Colon (tissue), 2 donors: ENCODE measurements around the gene ALDH7A1.
"Not testable (repeated sequence)": the region's sequence is repeated elsewhere in the genome, so short reads cannot be mapped to it uniquely, and the experiment has no call there.

Experiments
- FAIRE-seq: peaks from 2 replicates; lab custom pipeline; 2012; peaks lifted over from hg19 to GRCh38; lab: Jason Lieb, UNC
- donor health status: control.
- donor health status: control.

The ALDH7A1 gene

GRCh38 chr5:126534553-126534952 lies 60.5 kb downstream of the ALDH7A1 start:
- FAIRE-seq, result no peak

GRCh38 chr5:126531543-126532120 lies 63.4 kb downstream of the ALDH7A1 start:
- FAIRE-seq, result no peak

- FAIRE-seq, result no peak
Observed at GRCh38 chr5:126527892-126528291, 67.1 kb downstream of the ALDH7A1 start.

- FAIRE-seq, result no peak
Observed at GRCh38 chr5:126527158-126527557, 67.9 kb downstream of the ALDH7A1 start.

- FAIRE-seq, result no peak
Observed at GRCh38 chr5:126526493-126526892, 68.5 kb downstream of the ALDH7A1 start.

- no peak for FAIRE-seq
Observed at GRCh38 chr5:126525630-126526245, 69.3 kb downstream of the ALDH7A1 start.

GRCh38 chr5:126523818-126524510 lies 71.1 kb downstream of the ALDH7A1 start:
- no peak for FAIRE-seq

- FAIRE-seq, result no peak
Observed at GRCh38 chr5:126521130-126521529, 73.9 kb downstream of the ALDH7A1 start.

- FAIRE-seq, result no peak
Observed at GRCh38 chr5:126520593-126520953, 74.4 kb downstream of the ALDH7A1 start.

- no peak for FAIRE-seq
Observed at GRCh38 chr5:126519637-126520592, 75.1 kb downstream of the ALDH7A1 start.

GRCh38 chr5:126519223-126519622 lies 75.8 kb downstream of the ALDH7A1 start:
- FAIRE-seq, result not testable (repeated sequence)

- FAIRE-seq, result no peak
Observed at GRCh38 chr5:126516852-126517251, 78.2 kb downstream of the ALDH7A1 start.

- no peak for FAIRE-seq
Observed at GRCh38 chr5:126516133-126516532, 78.9 kb downstream of the ALDH7A1 start.

GRCh38 chr5:126515337-126515736 lies 79.7 kb downstream of the ALDH7A1 start:
- no peak for FAIRE-seq

- FAIRE-seq, result no peak
Observed at GRCh38 chr5:126514558-126515141, 80.4 kb downstream of the ALDH7A1 start.

GRCh38 chr5:126514131-126514557 lies 80.9 kb downstream of the ALDH7A1 start:
- FAIRE-seq, result no peak

GRCh38 chr5:126513703-126514102 lies 81.3 kb downstream of the ALDH7A1 start:
- FAIRE-seq, result no peak

GRCh38 chr5:126513302-126513701 lies 81.7 kb downstream of the ALDH7A1 start:
- FAIRE-seq, result no peak

GRCh38 chr5:126512451-126512850 lies 82.6 kb downstream of the ALDH7A1 start:
- FAIRE-seq, result no peak

GRCh38 chr5:126511961-126512360 lies 83.1 kb downstream of the ALDH7A1 start:
- FAIRE-seq, result no peak

- no peak for FAIRE-seq
Observed at GRCh38 chr5:126509339-126509738, 85.7 kb downstream of the ALDH7A1 start.

- FAIRE-seq, result no peak
Observed at GRCh38 chr5:126508962-126509279, 86.1 kb downstream of the ALDH7A1 start.
